SK-N-SH (cell line): ENCODE results near the gene RET.

Source experiments
- EP300 ChIP-seq, 2 experiments: IDR thresholded peaks; 2 replicates each; pipeline versions ENCODE4 v1.4.0 to v1.6.1; 2012; ENCODE audit warnings: borderline replicate concordance in 1 of 2, low read depth in 1 of 2, low read length in 1 of 2
- EZH2phosphoT487 ChIP-seq: fragments of 200-600 bp; sonication (generic); IDR thresholded peaks from 2 replicates; pipeline ENCODE4 v1.6.1; 2017; ENCODE audit warnings: low read depth, mixed run types, mild to moderate bottlenecking, antibody characterized with exemption, moderate library complexity, borderline replicate concordance
- MXI1 ChIP-seq: IDR thresholded peaks from 2 replicates; pipeline ENCODE4 v1.6.1; 2012; ENCODE audit warnings: mild to moderate bottlenecking, low read depth, low read length, improper control_type of control experiment
- POLR2AphosphoS5 ChIP-seq: IDR thresholded peaks from 2 replicates; pipeline ENCODE4 v1.6.1; 2012; ENCODE audit warnings: low read depth, low read length
- SIN3A ChIP-seq: IDR thresholded peaks from 2 replicates; pipeline ENCODE4 v1.6.1; 2012; ENCODE audit warnings: low read depth, mild to moderate bottlenecking, low read length, moderate library complexity, borderline replicate concordance
- TAF1 ChIP-seq: IDR thresholded peaks from 2 replicates; pipeline ENCODE4 v1.6.1; 2012; ENCODE audit warnings: low read depth, mild to moderate bottlenecking, low read length, moderate library complexity, borderline replicate concordance
- TF ChIP-seq, protein P1 (sequence below): fragments of 200-600 bp; sonication (generic); IDR thresholded peaks from 2 replicates; pipeline ENCODE4 v1.6.1; 2017; ENCODE audit warnings: antibody characterized with exemption, mild to moderate bottlenecking, moderate library complexity
- TF ChIP-seq, protein P2 (sequence below): IDR thresholded peaks from 2 replicates; pipeline ENCODE4 v1.4.0; 2012; ENCODE audit warnings: low read depth, borderline replicate concordance

DNA sequence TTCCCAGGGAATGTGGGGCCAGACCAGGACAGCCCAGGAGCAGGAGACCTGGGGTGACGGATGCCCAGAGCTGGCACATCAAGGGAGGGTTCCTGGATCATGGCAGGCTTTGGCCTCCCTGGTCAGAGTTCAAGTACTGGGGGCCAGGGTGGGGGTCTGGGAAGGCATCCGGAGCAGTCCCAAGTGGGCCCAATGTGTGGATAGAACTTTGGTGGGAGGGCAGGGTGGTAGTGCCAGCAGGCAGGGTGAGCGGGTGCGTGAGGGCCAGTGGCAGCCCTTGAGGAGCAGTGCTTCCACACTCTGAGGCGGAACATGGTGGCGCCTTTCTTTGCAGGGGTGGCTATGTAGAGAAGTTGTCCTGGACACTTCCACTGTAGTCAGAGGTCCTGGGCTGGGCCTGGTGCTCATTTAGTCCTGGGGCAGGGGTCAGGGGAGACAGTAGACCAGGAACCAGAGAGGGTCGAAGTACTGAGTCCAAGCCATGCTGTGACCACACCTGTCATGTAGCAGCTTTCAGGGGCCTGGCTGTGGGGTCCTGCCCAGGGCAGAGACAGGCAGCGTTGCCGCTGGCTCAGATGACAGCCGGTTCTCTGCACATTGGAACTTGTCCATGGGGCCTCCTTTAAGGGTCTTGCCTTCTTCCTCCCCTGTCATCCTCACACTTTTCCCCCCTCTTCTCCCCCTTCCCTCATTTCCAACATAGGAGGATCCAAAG, 39.2 kb downstream of the RET start:
- no peak for TF ChIP-seq TAF1
- no peak for TF ChIP-seq POLR2AphosphoS5
- TF ChIP-seq, protein P1, sequence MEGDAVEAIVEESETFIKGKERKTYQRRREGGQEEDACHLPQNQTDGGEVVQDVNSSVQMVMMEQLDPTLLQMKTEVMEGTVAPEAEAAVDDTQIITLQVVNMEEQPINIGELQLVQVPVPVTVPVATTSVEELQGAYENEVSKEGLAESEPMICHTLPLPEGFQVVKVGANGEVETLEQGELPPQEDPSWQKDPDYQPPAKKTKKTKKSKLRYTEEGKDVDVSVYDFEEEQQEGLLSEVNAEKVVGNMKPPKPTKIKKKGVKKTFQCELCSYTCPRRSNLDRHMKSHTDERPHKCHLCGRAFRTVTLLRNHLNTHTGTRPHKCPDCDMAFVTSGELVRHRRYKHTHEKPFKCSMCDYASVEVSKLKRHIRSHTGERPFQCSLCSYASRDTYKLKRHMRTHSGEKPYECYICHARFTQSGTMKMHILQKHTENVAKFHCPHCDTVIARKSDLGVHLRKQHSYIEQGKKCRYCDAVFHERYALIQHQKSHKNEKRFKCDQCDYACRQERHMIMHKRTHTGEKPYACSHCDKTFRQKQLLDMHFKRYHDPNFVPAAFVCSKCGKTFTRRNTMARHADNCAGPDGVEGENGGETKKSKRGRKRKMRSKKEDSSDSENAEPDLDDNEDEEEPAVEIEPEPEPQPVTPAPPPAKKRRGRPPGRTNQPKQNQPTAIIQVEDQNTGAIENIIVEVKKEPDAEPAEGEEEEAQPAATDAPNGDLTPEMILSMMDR = no peak
- no peak for TF ChIP-seq EZH2phosphoT487
- TF ChIP-seq EP300 (IDR thresholded peaks at IDR 0.05; ENCODE audit: borderline replicate concordance in 1 of 2, low read depth in 1 of 2, low read length in 1 of 2) = no peak
- TF ChIP-seq SIN3A = no peak
- TF ChIP-seq, protein P2, sequence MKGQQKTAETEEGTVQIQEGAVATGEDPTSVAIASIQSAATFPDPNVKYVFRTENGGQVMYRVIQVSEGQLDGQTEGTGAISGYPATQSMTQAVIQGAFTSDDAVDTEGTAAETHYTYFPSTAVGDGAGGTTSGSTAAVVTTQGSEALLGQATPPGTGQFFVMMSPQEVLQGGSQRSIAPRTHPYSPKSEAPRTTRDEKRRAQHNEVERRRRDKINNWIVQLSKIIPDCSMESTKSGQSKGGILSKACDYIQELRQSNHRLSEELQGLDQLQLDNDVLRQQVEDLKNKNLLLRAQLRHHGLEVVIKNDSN = no peak
- no peak for TF ChIP-seq MXI1
